Measurements from ENCODE around the gene NUP214. TPM values are rescaled to one million over a fixed set of nuclear protein-coding genes. Genes with fewer than 3 reads are reported as not detected.

Gene NUP214
- polyA plus RNA-seq, 1 donor from 2014 or later: 15.0 TPM

DNA sequence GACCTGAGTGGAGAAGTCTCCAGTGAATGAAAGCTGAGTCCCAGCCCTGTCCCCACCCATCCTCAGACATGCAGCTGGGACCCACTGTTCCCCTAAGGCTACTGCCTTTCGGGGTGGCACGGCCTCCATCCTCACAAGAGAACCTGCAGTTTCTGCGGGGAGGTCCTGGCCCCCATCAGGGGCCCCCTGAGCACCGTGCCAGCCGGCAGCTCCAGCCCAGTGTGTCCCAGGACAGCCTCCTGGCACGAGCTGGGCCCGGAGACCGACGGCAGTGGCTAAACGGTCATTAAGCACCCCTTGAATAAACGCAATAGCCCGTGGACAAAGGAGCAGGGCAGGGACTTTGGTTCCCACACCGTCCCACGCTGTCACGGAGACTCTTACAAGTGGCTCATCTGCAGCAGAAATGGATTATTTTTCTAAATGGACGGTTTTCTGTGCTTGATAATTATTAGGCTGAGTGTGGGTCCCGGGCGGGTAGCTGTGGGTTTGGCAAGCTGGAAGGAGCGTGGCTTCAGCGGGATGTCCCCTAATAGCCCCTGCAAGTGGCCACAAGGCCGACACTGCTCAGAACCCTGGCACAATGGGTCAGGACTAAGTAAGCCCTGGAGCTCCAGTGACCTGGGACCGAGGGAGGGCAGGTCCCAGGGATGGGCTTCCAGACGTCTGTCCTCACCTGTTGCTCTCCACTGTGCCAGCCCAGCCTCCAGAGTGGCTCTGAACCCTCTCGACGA lies 133.5 kb downstream of the NUP214 start:
- Histone ChIP-seq H3K9me2 (ENCODE audit: insufficient read depth, low read length) (no peaks in the 10 kb centered on the region), H3K4me3 (ENCODE audit: low read length) (no peak overlapping the region), H3K79me2 (replicated peaks; ENCODE audit: insufficient read depth, low read length) (no peaks in the 10 kb centered on the region), H3K9me3 (ENCODE audit: low read length) (no peaks in the 10 kb centered on the region), H3K4me2 (ENCODE audit: low read length) (no peak overlapping the region), H3K9ac (ENCODE audit: low read length) (no peak overlapping the region), H3K27ac (ENCODE audit: low read length) (no peak overlapping the region), H2AFZ (ENCODE audit: low read depth, low read length) (no peak overlapping the region), H3F3A (ENCODE audit: insufficient read depth, low read length, poor library complexity, severe bottlenecking) (no peaks in the 10 kb centered on the region), H4K20me1 (ENCODE audit: insufficient read depth) (no peaks in the 10 kb centered on the region), H3K36me3 (ENCODE audit: insufficient read depth, low read length) (no peaks in the 10 kb centered on the region), H3K27me3 (ENCODE audit: insufficient read depth, low read depth, low read length) (no peaks in the 10 kb centered on the region)
- TF ChIP-seq, protein P1, sequence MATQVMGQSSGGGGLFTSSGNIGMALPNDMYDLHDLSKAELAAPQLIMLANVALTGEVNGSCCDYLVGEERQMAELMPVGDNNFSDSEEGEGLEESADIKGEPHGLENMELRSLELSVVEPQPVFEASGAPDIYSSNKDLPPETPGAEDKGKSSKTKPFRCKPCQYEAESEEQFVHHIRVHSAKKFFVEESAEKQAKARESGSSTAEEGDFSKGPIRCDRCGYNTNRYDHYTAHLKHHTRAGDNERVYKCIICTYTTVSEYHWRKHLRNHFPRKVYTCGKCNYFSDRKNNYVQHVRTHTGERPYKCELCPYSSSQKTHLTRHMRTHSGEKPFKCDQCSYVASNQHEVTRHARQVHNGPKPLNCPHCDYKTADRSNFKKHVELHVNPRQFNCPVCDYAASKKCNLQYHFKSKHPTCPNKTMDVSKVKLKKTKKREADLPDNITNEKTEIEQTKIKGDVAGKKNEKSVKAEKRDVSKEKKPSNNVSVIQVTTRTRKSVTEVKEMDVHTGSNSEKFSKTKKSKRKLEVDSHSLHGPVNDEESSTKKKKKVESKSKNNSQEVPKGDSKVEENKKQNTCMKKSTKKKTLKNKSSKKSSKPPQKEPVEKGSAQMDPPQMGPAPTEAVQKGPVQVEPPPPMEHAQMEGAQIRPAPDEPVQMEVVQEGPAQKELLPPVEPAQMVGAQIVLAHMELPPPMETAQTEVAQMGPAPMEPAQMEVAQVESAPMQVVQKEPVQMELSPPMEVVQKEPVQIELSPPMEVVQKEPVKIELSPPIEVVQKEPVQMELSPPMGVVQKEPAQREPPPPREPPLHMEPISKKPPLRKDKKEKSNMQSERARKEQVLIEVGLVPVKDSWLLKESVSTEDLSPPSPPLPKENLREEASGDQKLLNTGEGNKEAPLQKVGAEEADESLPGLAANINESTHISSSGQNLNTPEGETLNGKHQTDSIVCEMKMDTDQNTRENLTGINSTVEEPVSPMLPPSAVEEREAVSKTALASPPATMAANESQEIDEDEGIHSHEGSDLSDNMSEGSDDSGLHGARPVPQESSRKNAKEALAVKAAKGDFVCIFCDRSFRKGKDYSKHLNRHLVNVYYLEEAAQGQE (IDR thresholded peaks at IDR 0.05; ENCODE audit: borderline replicate concordance): no peak
- TF ChIP-seq EP300 (conservative IDR thresholded peaks at IDR 0.05; ENCODE audit: poor library complexity, severe bottlenecking) (no peak), SMC3 (conservative IDR thresholded peaks at IDR 0.05; ENCODE audit: poor library complexity) (no peak), MXI1 (conservative IDR thresholded peaks at IDR 0.05; ENCODE audit: poor library complexity, severe bottlenecking) (no peak), RAD21 (conservative IDR thresholded peaks at IDR 0.05) (no peak), TAF1 (IDR thresholded peaks at IDR 0.05; ENCODE audit: low read depth) (no peak), POLR2AphosphoS5 (IDR thresholded peaks at IDR 0.05) (no peak), EZH2 (IDR thresholded peaks at IDR 0.05; ENCODE audit: borderline replicate concordance, insufficient read depth, low read length, poor library complexity, severe bottlenecking) (no peak)
- TF ChIP-seq, protein P2, sequence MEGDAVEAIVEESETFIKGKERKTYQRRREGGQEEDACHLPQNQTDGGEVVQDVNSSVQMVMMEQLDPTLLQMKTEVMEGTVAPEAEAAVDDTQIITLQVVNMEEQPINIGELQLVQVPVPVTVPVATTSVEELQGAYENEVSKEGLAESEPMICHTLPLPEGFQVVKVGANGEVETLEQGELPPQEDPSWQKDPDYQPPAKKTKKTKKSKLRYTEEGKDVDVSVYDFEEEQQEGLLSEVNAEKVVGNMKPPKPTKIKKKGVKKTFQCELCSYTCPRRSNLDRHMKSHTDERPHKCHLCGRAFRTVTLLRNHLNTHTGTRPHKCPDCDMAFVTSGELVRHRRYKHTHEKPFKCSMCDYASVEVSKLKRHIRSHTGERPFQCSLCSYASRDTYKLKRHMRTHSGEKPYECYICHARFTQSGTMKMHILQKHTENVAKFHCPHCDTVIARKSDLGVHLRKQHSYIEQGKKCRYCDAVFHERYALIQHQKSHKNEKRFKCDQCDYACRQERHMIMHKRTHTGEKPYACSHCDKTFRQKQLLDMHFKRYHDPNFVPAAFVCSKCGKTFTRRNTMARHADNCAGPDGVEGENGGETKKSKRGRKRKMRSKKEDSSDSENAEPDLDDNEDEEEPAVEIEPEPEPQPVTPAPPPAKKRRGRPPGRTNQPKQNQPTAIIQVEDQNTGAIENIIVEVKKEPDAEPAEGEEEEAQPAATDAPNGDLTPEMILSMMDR (IDR thresholded peaks at IDR 0.05; ENCODE audit: poor library complexity, severe bottlenecking): no peak

DNA sequence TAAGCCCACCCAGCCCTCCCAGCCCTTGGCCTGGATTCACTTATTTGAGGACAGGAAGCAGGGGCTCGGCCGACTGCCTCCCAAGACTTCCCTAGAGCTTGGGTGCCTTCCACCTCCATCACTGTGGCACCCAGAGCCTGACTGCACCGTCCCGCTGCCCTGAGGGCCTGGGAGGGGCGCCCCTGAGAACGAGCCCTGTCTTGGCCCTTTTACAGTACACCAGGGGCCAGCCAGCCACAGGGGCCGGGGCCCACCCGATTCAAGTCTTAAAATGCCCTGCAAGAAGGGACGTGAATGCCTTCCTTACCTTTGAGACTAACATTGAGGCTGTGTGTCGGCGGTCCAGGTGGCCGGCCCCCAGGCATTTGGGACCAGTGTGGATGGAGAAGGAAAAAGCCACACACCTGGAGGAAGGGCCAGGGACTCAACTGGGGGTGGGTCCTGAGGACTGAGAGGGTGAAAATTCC lies 134.1 kb downstream of the NUP214 start:
- no peak overlapping the region for H3K9ac ChIP-seq (ENCODE audit: low read length)

More for the DNA sequence above, 134.1 kb downstream of the NUP214 start:
- Histone ChIP-seq H3K9me3 (ENCODE audit: low read length) (no peaks in the 10 kb centered on the region), H4K20me1 (ENCODE audit: insufficient read depth) (no peaks in the 10 kb centered on the region), H3K79me2 (replicated peaks; ENCODE audit: insufficient read depth, low read length) (no peaks in the 10 kb centered on the region), H2AFZ (ENCODE audit: low read depth, low read length) (no peak overlapping the region), H3K4me2 (ENCODE audit: low read length) (no peak overlapping the region), H3K4me3 (ENCODE audit: low read length) (no peak overlapping the region), H3K9me2 (ENCODE audit: insufficient read depth, low read length) (no peaks in the 10 kb centered on the region), H3K27ac (ENCODE audit: low read length) (no peak overlapping the region), H3K36me3 (ENCODE audit: insufficient read depth, low read length) (no peaks in the 10 kb centered on the region), H3F3A (ENCODE audit: insufficient read depth, low read length, poor library complexity, severe bottlenecking) (no peaks in the 10 kb centered on the region), H3K27me3 (ENCODE audit: insufficient read depth, low read depth, low read length) (no peaks in the 10 kb centered on the region)
- TF ChIP-seq RAD21 (conservative IDR thresholded peaks at IDR 0.05) (no peak), POLR2AphosphoS5 (IDR thresholded peaks at IDR 0.05) (no peak), TAF1 (IDR thresholded peaks at IDR 0.05; ENCODE audit: low read depth) (no peak), SMC3 (conservative IDR thresholded peaks at IDR 0.05; ENCODE audit: poor library complexity) (no peak), EP300 (conservative IDR thresholded peaks at IDR 0.05; ENCODE audit: poor library complexity, severe bottlenecking) (no peak)
- TF ChIP-seq, protein P2 (IDR thresholded peaks at IDR 0.05; ENCODE audit: poor library complexity, severe bottlenecking): no peak
- TF ChIP-seq, protein P1 (IDR thresholded peaks at IDR 0.05; ENCODE audit: borderline replicate concordance): no peak
